H9 (cell line): ENCODE measurements around the gene NR0B1. TPM values are rescaled to one million over a fixed set of nuclear protein-coding genes. Genes with fewer than 3 reads are reported as not detected.

Source experiments
- DNase-seq: peaks from one replicate; pipeline ENCODE4 v3.0.0-alpha.2; 2017
- H2AFZ ChIP-seq: one replicate; pipeline ENCODE4 v1.6.1; 2013; ENCODE audit warnings: mild to moderate bottlenecking, low read length, control low read depth, moderate library complexity
- H2AK5ac ChIP-seq: 2 replicates; pipeline ENCODE4 v1.6.1; 2013; ENCODE audit warnings: low read length, control low read depth, mixed read lengths; ENCODE audit not compliant: insufficient read length
- H2BK120ac ChIP-seq: one replicate; pipeline ENCODE4 v1.6.1; 2013; ENCODE audit warnings: low read depth, mild to moderate bottlenecking, low read length, control low read depth, inconsistent platforms; ENCODE audit not compliant: poor library complexity, severe bottlenecking
- H2BK12ac ChIP-seq: 2 replicates; pipeline ENCODE4 v1.6.1; 2013; ENCODE audit warnings: low read length, control low read depth, mixed read lengths, low read depth; ENCODE audit not compliant: insufficient read length
- H2BK15ac ChIP-seq: 2 replicates; pipeline ENCODE4 v1.6.1; 2013; ENCODE audit warnings: low read depth, low read length, control low read depth
- H2BK20ac ChIP-seq: one replicate; pipeline ENCODE4 v1.6.1; 2013; ENCODE audit warnings: low read depth, mild to moderate bottlenecking, low read length, control low read depth, inconsistent platforms; ENCODE audit not compliant: poor library complexity, severe bottlenecking
- H2BK5ac ChIP-seq: 2 replicates; pipeline ENCODE4 v1.6.1; 2013; ENCODE audit warnings: low read length, control low read depth, mixed read lengths; ENCODE audit not compliant: insufficient read length
- H3K14ac ChIP-seq: 2 replicates; pipeline ENCODE4 v1.6.1; 2013; ENCODE audit warnings: low read length, control low read depth; ENCODE audit not compliant: insufficient read depth
- H3K18ac ChIP-seq: 2 replicates; pipeline ENCODE4 v1.6.1; 2013; ENCODE audit warnings: low read depth, mild to moderate bottlenecking, mixed read lengths, low read length, control low read depth; ENCODE audit not compliant: insufficient read length
- H3K23ac ChIP-seq: 2 replicates; pipeline ENCODE4 v1.6.1; 2013; ENCODE audit warnings: low read length, control low read depth, mixed read lengths, low read depth; ENCODE audit not compliant: insufficient read length
- H3K23me2 ChIP-seq: 2 replicates; pipeline ENCODE4 v1.6.1; 2013; ENCODE audit warnings: low read depth, mild to moderate bottlenecking, mixed read lengths, low read length, control low read depth; ENCODE audit not compliant: insufficient read length, poor library complexity, severe bottlenecking
- H3K27ac ChIP-seq: 2 replicates; pipeline ENCODE4 v1.5.1; 2013; ENCODE audit warnings: low read length, control low read depth, mixed read lengths, low read depth; ENCODE audit not compliant: insufficient read length
- H3K27me3 ChIP-seq: 2 replicates; pipeline ENCODE4 v1.6.1; 2013; ENCODE audit warnings: low read length, control low read depth, inconsistent platforms; ENCODE audit not compliant: insufficient read depth
- H3K4ac ChIP-seq: 2 replicates; pipeline ENCODE4 v1.6.1; 2013; ENCODE audit warnings: low read depth, mild to moderate bottlenecking, control low read depth, inconsistent platforms, low read length, moderate library complexity
- H3K4me1 ChIP-seq: 2 replicates; pipeline ENCODE4 v1.6.1; 2013; ENCODE audit warnings: low read length, control low read depth, inconsistent platforms; ENCODE audit not compliant: insufficient read depth
- H3K4me2 ChIP-seq: 2 replicates; pipeline ENCODE4 v1.6.1; 2013; ENCODE audit warnings: low read length, control low read depth, mixed read lengths; ENCODE audit not compliant: insufficient read length, insufficient read depth
- H3K56ac ChIP-seq: 2 replicates; pipeline ENCODE4 v1.6.1; 2013; ENCODE audit warnings: low read depth, mild to moderate bottlenecking, mixed read lengths, low read length, control low read depth; ENCODE audit not compliant: insufficient read length
- H3K79me1 ChIP-seq: 2 replicates; pipeline ENCODE4 v1.6.1; 2013; ENCODE audit warnings: low read depth, mild to moderate bottlenecking, moderate library complexity, low read length, control low read depth, inconsistent platforms; ENCODE audit not compliant: insufficient read depth, poor library complexity, severe bottlenecking
- H3K79me2 ChIP-seq: 2 replicates; pipeline ENCODE4 v1.6.1; 2013; ENCODE audit warnings: low read length, control low read depth, inconsistent platforms; ENCODE audit not compliant: insufficient read depth
- H3K9ac ChIP-seq: 2 replicates; pipeline ENCODE4 v1.6.1; 2013; ENCODE audit warnings: low read length, control low read depth, mixed read lengths; ENCODE audit not compliant: insufficient read length; ENCODE audit errors: extremely low read depth
- H3K9me3 ChIP-seq: one replicate; pipeline ENCODE4 v1.6.1; 2013; ENCODE audit warnings: low read depth, low read length, inconsistent platforms; ENCODE audit not compliant: control insufficient read depth
- H3T11ph ChIP-seq: one replicate; pipeline ENCODE4 v1.6.1; 2013; ENCODE audit warnings: mild to moderate bottlenecking, low read length, control low read depth, inconsistent platforms
- H4K20me1 ChIP-seq: one replicate; pipeline ENCODE4 v1.6.1; 2013; ENCODE audit not compliant: control insufficient read depth, insufficient read length, insufficient read depth
- H4K5ac ChIP-seq: 2 replicates; pipeline ENCODE4 v1.6.1; 2013; ENCODE audit warnings: low read depth, mild to moderate bottlenecking, mixed read lengths, low read length, control low read depth; ENCODE audit not compliant: insufficient read length
- H4K8ac ChIP-seq: replicated peaks from 2 replicates; pipeline ENCODE4 v1.6.1; 2013; ENCODE audit warnings: low read length, control low read depth, mixed read lengths, low read depth; ENCODE audit not compliant: insufficient read length
- H4K91ac ChIP-seq: 2 replicates; pipeline ENCODE4 v1.6.1; 2013; ENCODE audit warnings: low read depth, mild to moderate bottlenecking, moderate library complexity, mixed read lengths, low read length, control low read depth; ENCODE audit not compliant: insufficient read length
- H3K27ac Mint-ChIP-seq, 3 experiments: 2 replicates in 2 of 3; 3 replicates in 1 of 3; pipeline ENCODE4 v1.8.0; 2020 to 2021; ENCODE audit warnings: mixed read lengths in 3 of 3, mild to moderate bottlenecking in 1 of 3, moderate library complexity in 1 of 3
- H3K27me3 Mint-ChIP-seq: 2 replicates; pipeline ENCODE4 v1.8.0; 2021; ENCODE audit warnings: low read depth, mild to moderate bottlenecking, moderate library complexity, mixed read lengths
- H3K36me3 Mint-ChIP-seq, 3 experiments: 2 replicates in 2 of 3; 3 replicates in 1 of 3; pipeline ENCODE4 v1.8.0; 2020 to 2021; ENCODE audit warnings: low read depth in 3 of 3, mixed read lengths in 3 of 3; ENCODE audit not compliant: insufficient read depth in 1 of 3
- H3K4me1 Mint-ChIP-seq, 2 experiments: 2 replicates each; pipeline ENCODE4 v1.8.0; 2020; ENCODE audit warnings: mixed read lengths in 2 of 2
- H3K4me3 Mint-ChIP-seq, 2 experiments: 2 replicates in 1 of 2; 3 replicates in 1 of 2; pipeline ENCODE4 v1.8.0; 2020 to 2021; ENCODE audit warnings: mild to moderate bottlenecking in 2 of 2, mixed read lengths in 2 of 2, moderate library complexity in 1 of 2
- H3K9me3 Mint-ChIP-seq, 2 experiments: 2 replicates in 1 of 2; 3 replicates in 1 of 2; pipeline ENCODE4 v1.8.0; 2020; ENCODE audit warnings: mild to moderate bottlenecking in 2 of 2, mixed read lengths in 2 of 2, moderate library complexity in 1 of 2
- CTCF ChIP-seq: fragments of 200-600 bp; sonication (generic); conservative IDR thresholded peaks from 3 replicates; pipeline ENCODE4 v1.8.0; 2021; ENCODE audit warnings: antibody characterized with exemption, mild to moderate bottlenecking
- total RNA-seq: library from RNA; stranded (reverse); gene quantifications from 2 replicates; pipeline ENCODE4 v1.2.1, GENCODE V29; 2021

Gene NR0B1
- total RNA-seq, 1 experiment from 2014 or later = not detected

GRCh38 chrX:30301208-30301607, 8.0 kb downstream of the NR0B1 start:
- Mint-ChIP-seq H3K9me3 (peaks cover 9 to 55% of the 10 kb centered on the region in 2 experiments; a peak in 4 of 5 replicates), H3K4me3 (no peak overlapping the region), H3K27me3 (peaks cover 3% of the 10 kb centered on the region; the same call in 1 of the 2 replicates), H3K4me1 (peaks cover 29 to 31% of the 10 kb centered on the region in 2 experiments), H3K27ac (no peak overlapping the region; a peak in 1 of 7 replicates), H3K36me3 (no peaks in the 10 kb centered on the region; a peak in 2 of 7 replicates)
- Histone ChIP-seq H3K9ac (no peak overlapping the region), H4K20me1 (no peaks in the 10 kb centered on the region), H2BK12ac (no peak overlapping the region), H3K4me1 (peaks cover 7% of the 10 kb centered on the region; the same call in 1 of the 2 replicates), H3K27me3 (no peaks in the 10 kb centered on the region; the same call in 1 of the 2 replicates), H2BK20ac (no peak overlapping the region), H3K14ac (no peak overlapping the region), H3K18ac (no peak overlapping the region), H3K9me3 (no peaks in the 10 kb centered on the region), H3T11ph (no peak overlapping the region), H3K79me1 (no peaks in the 10 kb centered on the region), H2BK5ac (no peak overlapping the region), H2BK15ac (no peak overlapping the region), H3K56ac (no peak overlapping the region), H3K4ac (no peak overlapping the region), H4K8ac (no peak overlapping the region), H3K23ac (no peak overlapping the region), H3K4me2 (no peak overlapping the region), H2AFZ (no peak overlapping the region), H3K27ac (no peak overlapping the region), H3K79me2 (no peaks in the 10 kb centered on the region), H2AK5ac (no peak overlapping the region), H3K23me2 (no peaks in the 10 kb centered on the region), H4K91ac (no peak overlapping the region), H2BK120ac (no peak overlapping the region), H4K5ac (no peak overlapping the region)
- DNase-seq = no peak
- TF ChIP-seq CTCF = no peak
